ENCODE data around the gene IKBIP. TPM values are rescaled to one million over a fixed set of nuclear protein-coding genes. Genes with fewer than 3 reads are reported as not detected.

The IKBIP gene
- total RNA-seq, 4 donors from 2014 or later = 13.2 to 28.4 (median 24.7) TPM

DNA sequence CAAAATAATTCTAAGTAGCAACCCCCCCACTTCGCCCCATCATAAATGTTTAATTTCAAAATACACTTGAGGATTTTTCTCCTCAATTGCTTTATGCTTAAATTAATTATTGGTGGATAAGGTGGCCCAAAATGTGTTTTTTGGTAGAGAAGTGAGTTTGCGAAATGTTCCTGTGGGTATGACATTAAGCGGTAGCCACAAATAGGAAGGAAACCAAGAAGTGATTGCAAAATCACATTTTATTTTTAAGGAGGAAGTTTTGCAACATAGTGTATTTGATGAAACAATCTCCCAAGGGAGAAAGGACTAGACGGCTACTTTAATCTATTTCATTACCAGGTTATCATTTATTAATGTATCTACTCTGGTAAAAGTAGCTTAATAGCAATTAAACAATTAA is 25.6 kb downstream of the IKBIP start:
- TF ChIP-seq, protein P1, sequence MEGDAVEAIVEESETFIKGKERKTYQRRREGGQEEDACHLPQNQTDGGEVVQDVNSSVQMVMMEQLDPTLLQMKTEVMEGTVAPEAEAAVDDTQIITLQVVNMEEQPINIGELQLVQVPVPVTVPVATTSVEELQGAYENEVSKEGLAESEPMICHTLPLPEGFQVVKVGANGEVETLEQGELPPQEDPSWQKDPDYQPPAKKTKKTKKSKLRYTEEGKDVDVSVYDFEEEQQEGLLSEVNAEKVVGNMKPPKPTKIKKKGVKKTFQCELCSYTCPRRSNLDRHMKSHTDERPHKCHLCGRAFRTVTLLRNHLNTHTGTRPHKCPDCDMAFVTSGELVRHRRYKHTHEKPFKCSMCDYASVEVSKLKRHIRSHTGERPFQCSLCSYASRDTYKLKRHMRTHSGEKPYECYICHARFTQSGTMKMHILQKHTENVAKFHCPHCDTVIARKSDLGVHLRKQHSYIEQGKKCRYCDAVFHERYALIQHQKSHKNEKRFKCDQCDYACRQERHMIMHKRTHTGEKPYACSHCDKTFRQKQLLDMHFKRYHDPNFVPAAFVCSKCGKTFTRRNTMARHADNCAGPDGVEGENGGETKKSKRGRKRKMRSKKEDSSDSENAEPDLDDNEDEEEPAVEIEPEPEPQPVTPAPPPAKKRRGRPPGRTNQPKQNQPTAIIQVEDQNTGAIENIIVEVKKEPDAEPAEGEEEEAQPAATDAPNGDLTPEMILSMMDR (IDR thresholded peaks at IDR 0.05; ENCODE audit: low read depth) = no peak

DNA sequence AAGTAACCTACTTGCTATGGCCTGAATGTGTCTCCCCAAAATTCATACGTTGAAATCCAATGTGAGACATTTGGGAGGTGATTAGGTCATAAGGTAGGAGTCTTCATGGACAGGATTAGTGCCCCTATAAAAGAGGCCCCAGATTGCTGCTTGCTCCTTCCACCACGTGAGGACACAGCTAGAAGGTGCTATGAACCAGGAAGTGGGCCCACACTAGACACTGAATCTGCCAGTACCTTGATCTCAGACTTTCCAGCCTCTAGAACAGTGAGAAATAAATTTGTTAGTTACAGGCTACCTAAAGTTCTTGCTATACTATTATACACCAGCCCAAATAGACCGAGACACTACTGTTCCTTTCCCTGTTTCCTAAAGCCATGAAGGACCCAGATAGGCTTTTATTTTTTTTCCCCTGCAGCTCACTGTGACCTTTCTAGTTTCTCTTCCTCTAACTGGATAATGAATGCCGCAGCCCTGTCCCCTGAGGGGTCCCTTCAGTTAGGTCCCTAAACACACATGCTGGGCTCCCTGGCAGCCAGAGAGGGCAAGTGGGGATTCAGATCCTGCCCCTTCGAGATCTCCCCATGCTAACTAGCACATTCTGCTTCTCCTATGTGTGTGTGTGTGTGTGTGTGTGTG is 31.8 kb downstream of the IKBIP start:
- TF ChIP-seq, protein P1 (IDR thresholded peaks at IDR 0.05; ENCODE audit: low read depth) = no peak

DNA sequence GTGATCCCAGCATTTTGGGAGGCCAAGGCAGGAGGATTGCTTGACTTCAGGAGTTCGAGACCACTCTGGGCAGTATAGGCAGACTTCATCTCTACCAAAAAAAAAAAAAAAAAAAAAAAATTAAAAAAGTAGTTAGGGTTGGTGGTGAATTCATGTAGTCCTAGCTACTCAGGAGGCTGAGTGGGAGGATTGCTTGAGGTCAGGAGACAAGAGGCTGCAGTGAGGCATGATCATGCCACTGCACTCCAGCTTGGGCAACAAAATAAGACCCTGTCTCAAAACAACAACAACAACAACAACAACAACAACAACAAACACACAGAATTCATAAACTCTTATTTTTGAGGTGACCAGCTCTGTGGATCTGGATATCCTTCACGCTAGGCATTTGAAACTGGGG is 34.0 kb downstream of the IKBIP start:
- TF ChIP-seq, protein P1 (IDR thresholded peaks at IDR 0.05; ENCODE audit: low read depth) = no peak

DNA sequence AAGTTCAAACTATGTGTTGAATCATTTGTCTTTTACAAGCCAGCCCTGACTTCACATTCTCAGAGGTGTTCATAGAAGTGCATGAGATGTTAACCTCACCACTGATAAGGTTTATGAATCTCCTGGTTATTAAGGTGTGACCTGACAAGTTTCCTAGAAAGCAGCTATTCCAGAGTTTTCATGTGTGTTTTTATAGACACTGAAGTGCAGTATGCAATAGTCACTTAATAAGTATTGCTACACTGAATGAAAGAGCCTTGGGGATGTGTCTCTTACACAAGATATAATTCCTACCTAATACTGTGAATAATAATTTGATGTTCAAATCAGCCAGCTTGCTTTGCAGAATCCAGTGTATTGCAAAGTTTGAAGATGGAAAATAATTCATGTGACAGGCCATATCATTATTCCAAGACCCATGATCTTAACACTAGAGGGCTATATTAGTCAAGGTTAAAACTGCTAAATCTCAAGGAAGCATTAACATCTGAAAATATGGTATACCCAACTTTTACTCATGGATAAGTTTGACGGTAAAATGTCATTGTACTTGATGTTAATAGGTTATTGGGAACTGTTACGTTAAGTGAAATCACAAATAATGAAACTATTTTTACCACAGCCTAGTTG is 38.1 kb downstream of the IKBIP start:
- TF ChIP-seq, protein P1 (IDR thresholded peaks at IDR 0.05; ENCODE audit: low read depth) = no peak

DNA sequence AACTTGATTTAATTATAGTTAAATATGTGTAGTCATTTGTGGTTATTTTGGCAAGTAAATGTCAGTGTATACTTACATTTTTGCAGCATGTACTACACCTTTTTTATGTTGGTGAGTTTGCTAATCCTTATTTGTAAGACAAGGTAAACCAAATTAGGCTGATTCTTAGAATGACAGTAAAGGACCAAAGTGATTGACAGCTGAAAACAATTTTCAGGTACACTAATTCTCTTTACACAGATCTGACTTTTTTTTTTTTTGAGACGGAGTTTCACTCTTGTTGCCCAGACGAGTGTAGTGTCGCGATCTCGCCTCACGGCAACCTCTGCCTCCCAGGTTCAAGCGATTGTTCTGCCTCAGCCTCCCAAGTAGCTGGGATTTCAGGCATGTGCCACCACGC is 42.7 kb downstream of the IKBIP start:
- TF ChIP-seq, protein P1 (IDR thresholded peaks at IDR 0.05; ENCODE audit: low read depth) = no peak

DNA sequence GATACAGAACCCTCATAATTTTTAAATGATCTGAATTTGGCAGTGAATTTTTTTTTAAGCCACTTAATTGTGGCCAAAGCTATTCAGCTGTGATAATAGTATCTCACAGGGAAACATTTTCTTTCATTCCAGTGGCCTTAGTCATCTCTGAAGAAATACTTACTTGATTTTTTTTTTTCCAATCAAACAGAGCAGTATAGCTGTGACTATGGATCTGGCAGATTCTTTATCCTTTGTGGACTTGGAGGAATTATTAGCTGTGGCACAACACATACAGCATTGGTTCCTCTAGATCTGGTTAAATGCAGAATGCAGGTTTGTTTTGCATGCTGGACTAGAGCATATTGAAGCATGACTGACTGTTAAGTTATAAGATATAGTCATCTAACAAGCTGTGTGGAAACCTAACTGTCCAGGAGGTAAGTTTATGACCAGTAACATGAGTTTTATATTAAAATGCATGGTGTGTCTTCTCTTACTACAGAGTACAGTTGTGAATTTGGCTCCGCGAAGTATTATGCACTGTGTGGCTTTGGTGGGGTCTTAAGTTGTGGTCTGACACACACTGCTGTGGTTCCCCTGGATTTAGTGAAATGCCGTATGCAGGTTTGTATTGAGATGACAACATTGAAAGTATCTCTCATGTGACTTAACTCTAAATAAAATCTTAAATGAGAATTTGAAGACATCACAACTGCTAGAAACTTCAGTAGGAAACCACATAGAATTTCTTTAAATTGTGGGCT is 49.2 kb downstream of the IKBIP start:
- TF ChIP-seq, protein P1 (IDR thresholded peaks at IDR 0.05; ENCODE audit: low read depth) = no peak

Measured in subcutaneous adipose tissue (tissue), 4 donors.